ENCODE results near the gene GALNT18.

GALNT18 gene

DNA sequence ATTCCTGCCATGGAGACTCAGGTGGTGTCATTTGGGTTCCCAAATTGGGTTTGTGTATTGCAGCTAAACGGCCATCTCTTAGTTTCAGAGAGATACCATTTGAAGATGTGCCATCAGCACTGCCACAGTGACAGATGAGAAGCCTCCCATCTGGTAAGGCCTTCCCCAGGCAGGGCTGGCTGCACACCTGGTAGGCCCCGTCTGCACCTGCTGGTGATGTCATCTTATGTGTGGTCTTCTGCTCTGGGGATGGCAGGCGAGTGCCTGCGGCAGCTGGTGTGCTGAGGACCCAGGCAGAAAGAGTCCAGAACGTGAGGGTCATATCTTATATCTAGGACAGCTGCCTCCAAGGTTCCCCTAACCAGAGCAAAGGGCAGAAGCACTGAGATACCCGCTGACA is 369.4 kb downstream of the GALNT18 start:
- DNase-seq: peak; percentile 93

DNA sequence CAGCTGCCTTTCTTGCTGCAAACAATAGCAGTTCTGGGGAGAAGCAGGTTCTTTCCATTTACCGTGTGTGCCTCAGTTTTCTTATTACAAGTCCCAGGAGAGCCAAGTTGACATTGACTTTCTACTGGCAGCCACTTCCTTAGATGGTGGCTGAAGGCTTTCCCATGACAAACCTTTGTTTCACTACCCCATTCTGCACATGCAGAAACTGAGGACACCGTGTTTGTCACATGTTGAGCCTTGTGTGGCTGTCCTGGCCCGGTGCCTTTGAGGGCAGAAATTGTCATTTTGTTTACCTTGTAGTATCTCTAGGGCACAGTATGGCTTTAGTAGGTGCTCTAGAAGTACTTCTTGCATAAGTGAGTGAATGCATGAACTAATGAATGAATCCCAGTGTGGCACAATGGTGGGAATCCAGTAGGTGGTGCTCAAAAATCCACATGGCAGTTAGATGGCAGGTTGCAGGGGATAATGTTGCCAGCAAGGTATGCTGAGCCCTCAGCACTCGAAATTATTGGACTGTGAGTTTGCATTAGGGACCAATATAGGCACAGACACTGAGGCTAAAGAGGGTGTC is 370.3 kb downstream of the GALNT18 start:
- peak; percentile 57 for DNase-seq

DNA sequence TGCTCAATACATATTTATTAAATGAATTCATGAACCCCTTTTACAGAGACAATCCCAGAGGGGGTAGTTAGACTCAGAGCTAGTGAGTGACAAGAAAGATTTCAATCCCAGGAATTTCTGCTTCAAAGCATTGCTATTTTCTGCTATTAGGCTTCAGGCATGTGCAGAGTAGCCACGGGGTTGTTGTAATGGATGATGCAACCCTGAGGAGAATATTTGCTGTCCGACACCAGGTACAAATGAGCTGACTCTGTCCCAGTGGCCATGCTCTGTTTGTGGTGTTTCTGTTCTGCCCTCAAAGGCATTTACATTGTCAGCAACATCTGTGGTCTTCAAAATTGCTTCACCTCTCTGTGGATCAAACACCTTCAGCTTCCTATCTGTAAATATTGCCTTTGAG is 371.3 kb downstream of the GALNT18 start:
- no peak for DNase-seq

DNA sequence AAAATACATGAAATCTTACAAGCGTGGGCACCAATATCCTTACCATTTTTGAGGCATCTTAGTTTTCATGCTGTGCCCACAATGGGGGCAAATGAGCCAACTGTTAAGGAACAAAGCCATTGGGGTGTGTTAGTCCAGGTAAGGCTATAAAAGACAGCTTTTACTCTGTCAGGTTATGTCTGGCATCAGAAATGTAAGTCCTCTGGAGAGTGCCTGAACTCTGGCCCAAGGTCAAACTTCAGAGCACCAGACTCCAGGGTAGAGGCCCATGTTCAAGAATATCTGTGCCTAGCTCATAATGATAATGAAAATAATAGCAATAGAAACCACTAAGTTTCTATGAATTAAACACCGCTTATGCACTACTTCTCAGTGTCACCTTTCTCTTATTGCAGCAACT is 374.2 kb downstream of the GALNT18 start:
- no peak for DNase-seq

DNA sequence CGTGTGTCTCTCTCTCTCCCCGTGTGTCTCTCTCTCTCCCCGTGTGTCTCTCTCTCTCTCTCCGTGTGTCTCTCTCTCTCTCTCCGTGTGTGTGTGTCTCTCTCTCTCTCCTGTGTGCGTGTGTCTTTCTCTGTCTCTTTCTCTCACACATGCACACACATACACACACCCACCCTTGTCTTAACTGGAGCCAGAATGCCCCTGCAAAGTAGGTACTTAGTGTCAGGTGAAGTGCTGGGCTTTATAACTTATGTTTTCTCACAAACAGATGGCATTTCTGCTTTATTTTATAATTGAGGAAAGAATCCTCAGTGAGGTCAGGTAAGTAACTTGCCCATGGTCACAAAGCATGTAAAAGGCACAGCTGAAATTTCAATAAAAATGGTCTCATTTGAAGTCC is 374.7 kb downstream of the GALNT18 start:
- no peak for DNase-seq

DNA sequence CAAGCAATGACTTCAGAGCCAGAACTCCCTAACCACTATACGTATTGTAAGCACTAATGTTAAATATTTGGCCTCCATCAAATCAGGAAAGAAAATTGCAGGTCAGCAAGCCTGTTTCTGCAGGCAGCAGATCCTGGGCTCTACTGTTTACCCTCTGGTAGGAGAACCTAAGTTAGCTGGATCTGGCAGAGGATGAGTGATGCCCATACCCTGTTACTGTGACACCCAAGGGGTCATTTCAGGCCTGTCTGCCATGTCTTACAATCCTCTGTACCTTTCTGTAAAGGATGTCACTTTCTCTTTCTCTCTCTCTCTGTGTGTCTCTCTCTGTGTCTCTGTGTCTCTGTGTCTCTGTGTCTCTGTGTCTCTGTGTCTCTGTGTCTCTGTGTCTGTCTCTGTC is 375.6 kb downstream of the GALNT18 start:
- DNase-seq: no peak

DNA sequence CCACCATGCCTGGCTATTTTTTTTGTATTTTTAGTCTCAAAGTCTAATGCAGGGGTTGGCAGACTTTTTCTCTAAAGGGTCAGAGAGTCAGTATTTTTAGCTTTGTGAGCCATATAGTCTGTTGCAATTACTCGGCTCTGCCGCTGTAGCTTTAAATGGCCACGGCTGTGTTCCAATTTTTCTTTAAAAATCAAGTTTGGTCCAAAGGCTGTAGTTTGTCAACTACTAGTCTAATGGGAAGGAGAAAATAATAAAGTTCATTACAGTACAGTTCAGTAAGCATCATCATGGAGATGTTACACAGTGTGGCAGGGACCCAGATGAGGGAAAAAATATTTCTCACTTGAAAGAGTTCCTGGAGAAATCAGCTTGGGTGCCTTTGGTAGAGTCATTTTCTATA is 376.4 kb downstream of the GALNT18 start:
- DNase-seq: no peak

DNA sequence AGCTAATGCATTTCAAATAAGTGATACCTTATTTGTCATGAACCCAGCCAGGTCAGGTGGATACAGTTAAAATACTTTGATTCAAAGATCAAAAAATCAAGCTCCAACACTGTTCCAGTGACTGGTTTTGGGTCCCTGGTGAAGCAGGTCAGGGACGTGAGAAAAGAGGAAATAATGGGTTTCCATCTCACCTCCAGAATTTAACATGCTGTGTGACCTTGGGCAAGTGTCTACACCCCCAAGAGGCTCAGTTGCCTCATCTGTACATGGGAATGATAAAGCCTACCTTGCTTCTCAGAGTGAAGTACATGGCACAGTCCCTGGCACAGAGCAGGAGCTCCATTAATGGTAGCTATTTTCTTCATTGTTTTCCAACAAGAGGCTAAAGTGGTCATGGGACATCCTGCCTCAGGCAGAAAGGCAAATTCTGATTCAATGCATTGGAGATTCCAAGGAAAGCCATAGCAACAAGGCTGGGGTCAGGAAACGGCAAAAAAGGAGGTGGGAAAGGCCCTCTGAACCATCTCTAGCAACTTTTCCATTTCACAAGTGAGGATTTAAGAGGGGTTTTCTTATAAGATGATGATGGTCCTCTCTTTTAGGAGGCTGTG is 377.2 kb downstream of the GALNT18 start:
- no peak for DNase-seq

DNA sequence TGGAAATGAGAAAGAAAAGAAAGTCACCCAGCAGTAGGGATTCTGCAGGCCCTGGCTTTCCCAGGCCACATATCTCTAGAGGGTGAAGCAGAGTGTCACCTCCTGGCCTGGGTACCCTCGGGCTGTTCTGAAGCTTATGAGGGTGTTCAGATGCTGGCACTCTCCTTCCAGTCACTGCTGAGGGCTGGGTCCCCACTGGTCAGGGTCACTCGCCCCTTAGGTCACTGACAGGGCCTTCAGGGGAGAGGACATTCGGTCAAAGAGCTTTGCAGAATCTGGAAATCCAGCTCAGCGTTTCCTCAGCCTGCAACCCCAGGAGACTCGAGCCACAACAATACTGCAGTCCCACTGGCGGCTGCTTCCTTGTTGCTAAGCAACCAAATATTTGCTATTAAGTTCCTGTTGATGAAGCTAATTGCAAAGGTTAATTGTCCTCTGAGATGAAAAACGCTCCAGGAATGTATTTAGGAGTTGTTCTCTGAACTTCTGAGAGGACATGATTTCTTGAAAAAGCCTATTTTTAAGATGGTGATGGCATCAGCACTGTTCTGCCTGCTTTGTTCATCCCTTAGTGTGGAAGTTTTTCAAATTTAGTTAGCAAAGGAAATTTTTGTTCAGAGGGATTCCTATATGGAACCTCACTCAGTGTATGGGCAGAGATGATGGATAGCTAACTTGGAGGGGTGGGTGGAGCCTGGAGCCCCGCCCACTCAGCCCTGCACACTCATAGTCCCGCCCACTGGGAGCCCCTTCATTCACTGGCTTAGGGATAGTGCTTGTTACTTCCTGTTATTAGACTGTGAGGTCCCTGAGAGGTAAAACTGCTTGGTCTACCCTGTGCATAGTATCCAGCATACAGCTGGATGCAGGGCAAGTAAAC is 378.0 kb downstream of the GALNT18 start:
- peak; percentile 43 for DNase-seq

DNA sequence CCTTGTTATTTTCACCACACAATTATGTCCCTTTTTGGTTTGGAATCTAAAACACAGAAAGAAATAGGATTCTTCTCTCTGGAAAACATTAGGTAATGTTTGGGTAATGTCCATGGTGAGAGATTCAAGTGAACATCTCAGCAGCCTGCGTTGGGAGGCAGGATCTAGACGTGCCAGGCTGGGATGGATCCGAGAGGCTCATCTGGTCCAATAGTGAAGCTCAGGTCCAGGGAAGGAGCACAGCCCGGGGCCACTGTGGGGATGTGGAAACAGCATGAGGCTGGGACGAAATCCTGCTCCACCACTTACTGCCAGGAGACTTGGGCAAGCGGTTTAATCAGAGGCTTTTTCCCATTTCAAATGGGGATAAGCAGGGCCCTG is 378.6 kb downstream of the GALNT18 start:
- DNase-seq: no peak

DNA sequence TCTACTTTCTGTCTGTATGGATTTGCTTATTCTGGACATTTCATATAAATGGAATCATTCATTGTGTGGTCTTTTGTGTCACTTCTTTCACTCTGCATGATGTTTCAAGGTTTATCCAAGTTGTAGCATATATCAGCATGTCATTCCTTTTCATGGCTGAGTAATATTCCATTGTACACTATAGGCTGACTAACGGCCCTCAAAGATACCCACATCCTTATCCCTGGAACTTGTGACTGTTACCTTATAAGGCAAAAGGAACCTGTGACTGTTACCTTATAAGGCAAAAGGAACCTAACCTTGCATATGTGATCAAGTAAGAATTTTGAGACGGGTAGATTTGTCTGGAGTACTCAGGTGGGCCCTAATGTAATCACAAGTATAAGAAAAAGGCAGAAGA is 380.5 kb downstream of the GALNT18 start:
- DNase-seq: no peak

DNA sequence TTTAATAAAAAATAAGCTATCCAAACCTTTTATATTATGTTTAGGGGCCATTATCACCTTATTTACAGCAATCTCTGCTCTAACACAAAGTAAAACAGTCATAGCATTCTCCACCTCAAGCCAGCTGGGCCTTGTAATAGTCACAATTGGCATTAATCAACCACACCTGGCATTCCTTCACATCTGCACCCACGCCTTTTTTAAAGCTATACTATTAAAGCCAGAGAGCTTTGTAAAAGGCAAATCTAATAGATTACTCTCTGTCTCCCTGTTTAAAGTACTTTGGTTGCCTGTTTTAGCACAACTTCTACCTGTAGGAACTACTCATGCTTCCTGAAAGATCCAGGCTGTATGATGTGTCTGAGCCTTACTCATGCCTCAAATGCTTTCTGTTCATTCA is 381.8 kb downstream of the GALNT18 start:
- DNase-seq: no peak

DNA sequence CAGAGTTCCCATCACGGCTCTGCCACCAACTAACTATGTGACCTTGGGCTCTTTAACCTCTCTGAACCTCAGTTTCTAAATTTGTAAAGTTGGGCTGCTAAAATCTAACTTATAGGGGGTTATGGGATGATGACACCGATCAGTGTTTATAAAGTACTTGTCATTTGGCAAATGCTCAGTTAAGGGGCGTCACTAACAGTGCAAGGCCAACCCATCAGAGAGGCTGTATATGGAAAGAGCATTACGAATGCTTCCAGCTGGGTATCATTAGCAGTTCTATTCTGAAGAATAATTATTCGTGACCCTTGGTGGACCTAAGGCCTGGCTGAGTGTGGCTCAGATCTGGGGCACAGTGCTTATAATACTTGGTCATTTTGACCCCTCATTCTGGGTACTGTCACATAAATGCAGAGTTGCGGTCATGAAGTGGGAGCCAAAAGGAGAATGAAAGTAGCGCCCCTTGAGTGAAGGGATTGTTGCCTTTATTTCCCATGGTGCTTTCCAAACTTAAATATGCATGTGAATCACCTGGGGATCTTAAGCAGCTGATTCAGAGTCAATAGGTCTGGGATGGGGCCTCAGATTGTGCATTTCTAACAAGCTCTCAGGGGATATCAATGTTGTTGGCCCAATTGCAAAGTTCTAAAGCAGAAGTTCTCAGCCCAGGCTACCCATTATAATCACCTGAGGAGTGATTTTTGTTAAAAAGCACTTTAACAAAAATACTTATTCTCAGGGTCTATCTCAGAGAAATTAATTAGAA is 384.6 kb downstream of the GALNT18 start:
- no peak for DNase-seq

DNA sequence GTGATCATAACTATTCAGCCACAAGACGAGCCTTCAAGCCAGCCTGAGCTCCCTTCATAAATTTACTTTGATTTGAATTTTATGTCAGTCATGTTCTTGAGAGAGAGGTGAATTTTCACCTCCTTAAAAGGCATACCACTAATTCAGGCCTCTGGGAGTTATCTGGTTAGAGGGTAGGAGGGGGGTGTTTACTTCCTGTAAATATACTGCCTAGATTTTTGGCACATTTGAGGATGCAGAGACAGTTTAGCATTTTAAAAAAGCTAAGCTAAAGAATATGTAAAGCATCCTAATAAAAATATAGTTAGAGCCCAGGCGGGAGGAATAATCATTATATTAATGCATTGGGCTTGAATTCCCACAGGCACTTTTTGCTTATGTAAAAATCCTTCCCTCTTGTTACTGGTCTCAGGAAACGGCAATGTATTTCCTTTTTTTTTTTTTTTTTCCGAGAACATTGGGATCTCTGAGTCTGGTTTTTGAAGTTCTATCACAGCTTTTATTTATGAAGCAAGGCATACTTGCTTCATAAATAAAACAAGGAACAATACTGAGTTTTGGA is 385.2 kb downstream of the GALNT18 start:
- DNase-seq: no peak

DNA sequence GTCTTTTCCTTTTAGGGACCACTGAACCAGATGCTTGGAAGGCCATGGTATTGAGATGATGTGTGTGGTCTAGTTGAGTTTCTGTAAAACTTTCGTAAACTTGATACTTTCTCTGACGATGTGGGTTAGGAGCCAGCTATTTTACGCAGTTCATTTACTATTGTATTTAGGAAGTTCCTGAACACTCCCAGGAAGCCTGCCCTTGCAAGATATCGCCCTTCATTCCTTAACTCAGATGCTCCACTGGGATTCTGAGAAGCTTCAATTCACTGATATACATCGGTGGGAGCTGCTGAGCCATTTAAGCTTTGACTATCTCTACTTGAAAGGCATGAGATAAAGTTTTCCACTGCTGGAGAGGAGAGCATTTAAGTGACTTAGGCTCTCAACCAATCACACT is 390.0 kb downstream of the GALNT18 start:
- no peak for DNase-seq

DNA sequence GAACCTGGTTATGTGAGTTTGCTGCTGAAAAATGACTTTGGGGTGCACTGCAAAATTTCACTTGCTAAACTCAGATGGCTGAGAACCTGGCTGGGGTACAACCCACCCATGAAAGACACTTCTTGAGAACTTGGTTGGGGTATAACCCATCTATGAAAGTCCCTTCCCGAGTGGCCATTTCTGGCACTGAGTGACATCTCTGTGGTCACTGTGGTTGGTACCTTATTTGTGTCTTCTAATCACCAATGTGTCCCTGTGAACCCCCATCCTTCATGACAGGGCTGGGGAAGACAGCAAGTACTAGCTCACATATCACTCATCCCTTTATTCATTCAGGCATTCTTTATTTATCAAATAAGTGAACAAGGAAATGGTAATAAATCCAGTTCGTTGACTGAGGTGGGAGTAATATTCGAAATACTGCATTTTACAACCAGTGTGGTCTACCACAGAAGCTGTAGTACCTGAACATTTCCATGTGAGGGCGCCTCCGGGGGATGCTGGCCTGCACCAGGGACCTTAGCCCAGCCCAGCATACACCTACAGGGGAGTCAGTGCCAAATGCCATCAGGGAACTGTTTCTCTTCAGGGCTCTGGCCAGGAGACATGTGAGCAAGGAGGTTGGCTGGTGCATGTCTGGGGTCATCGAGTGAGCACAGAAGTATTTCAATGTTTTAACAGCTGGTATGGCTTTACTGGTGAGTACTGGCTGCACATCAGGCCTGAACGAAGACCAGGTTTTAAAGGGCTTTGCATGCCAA is 390.8 kb downstream of the GALNT18 start:
- peak; percentile 44 for DNase-seq

DNA sequence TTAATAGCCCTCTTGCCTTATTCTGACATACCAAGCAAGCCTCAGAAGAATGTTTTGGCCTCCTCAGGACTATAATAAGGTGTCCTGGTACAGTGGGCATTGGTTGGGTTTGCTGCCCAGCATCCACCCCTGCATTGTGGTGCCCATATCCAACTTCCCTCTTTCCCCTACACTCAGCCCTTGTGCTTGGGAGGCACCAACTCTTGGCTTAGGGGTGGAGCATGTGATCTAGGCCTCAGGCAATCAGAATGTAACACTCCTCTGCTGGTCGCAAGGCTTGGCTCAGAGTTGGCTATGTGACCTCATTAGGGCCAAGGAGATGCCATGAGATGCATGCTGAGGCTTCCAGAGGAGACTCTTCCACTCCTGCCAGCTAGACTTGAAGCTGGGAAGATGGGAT is 391.7 kb downstream of the GALNT18 start:
- DNase-seq: no peak

DNA sequence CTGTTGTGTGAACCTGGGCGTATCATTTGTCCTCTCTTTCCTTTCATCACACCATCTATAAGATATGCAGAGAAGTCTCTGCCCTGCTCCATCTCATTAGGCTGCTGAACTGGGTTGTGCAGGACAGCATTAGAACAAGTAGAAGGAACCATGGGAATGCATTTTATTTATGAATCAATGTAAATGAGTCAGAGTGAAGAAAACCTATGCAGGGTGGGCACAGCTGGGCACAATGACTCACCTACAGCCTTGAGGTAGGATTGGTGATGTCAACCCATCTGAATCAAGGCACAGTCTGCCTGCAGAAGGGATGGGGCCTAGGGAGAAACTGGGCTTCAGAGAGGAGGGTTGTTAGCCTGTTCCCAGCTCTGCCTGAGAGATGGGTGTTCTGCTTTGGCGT is 392.2 kb downstream of the GALNT18 start:
- no peak for DNase-seq

DNA sequence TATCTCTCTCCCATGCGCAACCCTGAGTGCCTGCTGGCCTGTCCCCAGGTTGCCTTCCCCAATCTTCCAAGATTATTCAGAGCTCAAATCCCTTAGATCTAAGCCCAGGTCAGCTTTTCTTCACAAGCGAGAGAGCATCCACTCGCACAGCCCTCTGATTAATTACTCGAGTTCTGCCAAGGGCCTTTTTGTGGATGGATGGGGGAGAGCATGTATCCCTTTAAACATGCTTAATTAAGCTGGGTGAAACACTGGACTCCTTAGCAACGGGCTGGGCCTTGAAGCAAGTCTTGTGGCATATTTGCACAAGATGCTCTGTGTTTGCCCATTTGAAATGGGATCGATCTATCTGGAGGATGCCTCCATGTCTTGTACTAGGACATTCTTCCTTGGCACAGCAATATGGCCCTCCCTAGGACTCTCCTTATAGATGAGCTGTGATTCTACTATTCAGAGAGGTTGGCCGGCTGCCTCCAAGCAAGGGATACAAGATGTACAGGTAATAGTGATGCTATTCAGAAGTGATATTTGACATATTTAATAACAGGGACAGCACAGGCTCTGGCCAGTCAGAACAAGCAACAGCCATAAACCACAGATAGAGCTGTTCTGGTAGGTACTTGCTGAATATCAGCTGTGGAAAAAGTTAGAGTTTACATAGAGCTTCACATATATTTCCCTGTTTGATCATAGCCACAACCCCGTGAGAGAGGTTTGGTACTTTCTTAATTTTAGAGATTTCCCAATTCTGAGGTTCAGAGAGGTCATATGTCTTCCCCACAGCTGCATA is 394.3 kb downstream of the GALNT18 start:
- DNase-seq: no peak
